Lower leg skin (tissue), 4 donors: ENCODE results near the gene TUT4. TPM values are rescaled to one million over a fixed set of nuclear protein-coding genes. Genes with fewer than 3 reads are reported as not detected.

Experiments used
- DNase-seq, 2 donors: peaks; one replicate each; pipeline ENCODE4 v3.0.0-alpha.2; 2019; ENCODE audit warnings: low spot score in 2 of 2
- H3K4me3 ChIP-seq: fragments of 200-600 bp; sonication (generic); 2 replicates; pipeline ENCODE4 v1.5.1; 2017; ENCODE audit warnings: mild to moderate bottlenecking, low read depth; ENCODE audit not compliant: poor library complexity, severe bottlenecking
- CTCF ChIP-seq, 3 donors: fragments of 450-650 bp; IDR thresholded peaks; one replicate each; pipeline ENCODE4 v1.5.1; 2016; ENCODE audit warnings: antibody characterized with exemption in 3 of 3, mild to moderate bottlenecking in 3 of 3, moderate library complexity in 2 of 3
- POLR2A ChIP-seq, 2 donors: fragments of 450-650 bp; IDR thresholded peaks; one replicate each; pipeline ENCODE4 v1.6.1; 2016 to 2017; ENCODE audit warnings: antibody characterized with exemption in 2 of 2, mild to moderate bottlenecking in 1 of 2, moderate library complexity in 1 of 2
- WGBS, 2 donors: methylation state at CpG; one replicate each; pipeline ENCODE4 v1.1.5; 2018; 5-methylcytosine and 5-hydroxymethylcytosine counted together
- intact Hi-C: fragments of 100-400 bp; cut with DNase I; formaldehyde crosslinking; loops from one replicate; pipeline ENCODE4 v1.15.0; 2023; ENCODE audit warnings: low total_unique reads
- total RNA-seq, 4 donors: library from RNA; depleted of rRNA; stranded (reverse); fragments of >200 nt; gene quantifications; one replicate each; pipeline ENCODE4 v1.1.0, GENCODE V29; 2016

Gene TUT4
- total RNA-seq, 4 donors from 2014 or later: 36.8 to 94.0 (median 52.0) TPM

GRCh38 chr1:52576074-52576473, 23.2 kb upstream of the TUT4 start:
- 97 to 100% methylated on average over 1 of the region's 1 CpG for WGBS, 2 donors
- no peak overlapping the region for H3K4me3 ChIP-seq
- no peak for TF ChIP-seq CTCF (IDR thresholded peaks at IDR 0.05)
- no peak for TF ChIP-seq POLR2A (IDR thresholded peaks at IDR 0.05)
- DNase-seq: no peak
- intact Hi-C loops: no loop called here

GRCh38 chr1:52574594-52574993, 21.7 kb upstream of the TUT4 start:
- 26 to 46% methylated on average over 2 of the region's 2 CpGs for WGBS, 2 donors
- no peak for TF ChIP-seq CTCF (IDR thresholded peaks at IDR 0.05)
- TF ChIP-seq POLR2A (IDR thresholded peaks at IDR 0.05): no peak
- no peak for DNase-seq
- H3K4me3 ChIP-seq: no peak overlapping the region
- intact Hi-C loops: no loop called here

- TF ChIP-seq CTCF (IDR thresholded peaks at IDR 0.05): no peak
- no peak for TF ChIP-seq POLR2A (IDR thresholded peaks at IDR 0.05)
- H3K4me3 ChIP-seq: no peak overlapping the region
- 91 to 95% methylated on average over 4 of the region's 4 CpGs for WGBS, 2 donors
- no peak for DNase-seq
- intact Hi-C loops: no loop called here
Measured at GRCh38 chr1:52572387-52572786, 19.5 kb upstream of the TUT4 start.

- TF ChIP-seq CTCF (IDR thresholded peaks at IDR 0.05) (no peak), POLR2A (IDR thresholded peaks at IDR 0.05) (no peak)
- intact Hi-C loops: no loop called here
- WGBS, 2 donors: 63 to 89% methylated on average over 1 of the region's 1 CpG
- no peak overlapping the region for H3K4me3 ChIP-seq
- no peak for DNase-seq
Measured at GRCh38 chr1:52571783-52572182, 18.9 kb upstream of the TUT4 start.

GRCh38 chr1:52569449-52570210, 16.7 kb upstream of the TUT4 start:
- 55 to 66% methylated on average over 7 of the region's 7 CpGs for WGBS, 2 donors
- TF ChIP-seq CTCF (IDR thresholded peaks at IDR 0.05) (no peak), POLR2A (IDR thresholded peaks at IDR 0.05) (no peak)
- H3K4me3 ChIP-seq: no peak overlapping the region
- no peak for DNase-seq
- intact Hi-C loops: no loop called here

- DNase-seq: no peak
- WGBS, 2 donors: 46 to 55% methylated on average over 5 of the region's 5 CpGs
- H3K4me3 ChIP-seq: no peak overlapping the region
- no peak for TF ChIP-seq CTCF (IDR thresholded peaks at IDR 0.05)
- TF ChIP-seq POLR2A (IDR thresholded peaks at IDR 0.05): no peak
- intact Hi-C loops: no loop called here
Measured at GRCh38 chr1:52567943-52568342, 15.1 kb upstream of the TUT4 start.
